GM10266 (cell line): ENCODE data around the gene TPCN1.

Experiments used
- DNase-seq: peaks from one replicate; pipeline ENCODE4 v3.0.0; 2012; ENCODE audit errors: extremely low spot score
- CTCF ChIP-seq: IDR thresholded peaks from 2 replicates; pipeline ENCODE4 v1.5.1; 2012; ENCODE audit warnings: mild to moderate bottlenecking, low read depth; ENCODE audit not compliant: control insufficient read depth, insufficient read depth; ENCODE audit errors: missing control alignments

Gene TPCN1

DNA sequence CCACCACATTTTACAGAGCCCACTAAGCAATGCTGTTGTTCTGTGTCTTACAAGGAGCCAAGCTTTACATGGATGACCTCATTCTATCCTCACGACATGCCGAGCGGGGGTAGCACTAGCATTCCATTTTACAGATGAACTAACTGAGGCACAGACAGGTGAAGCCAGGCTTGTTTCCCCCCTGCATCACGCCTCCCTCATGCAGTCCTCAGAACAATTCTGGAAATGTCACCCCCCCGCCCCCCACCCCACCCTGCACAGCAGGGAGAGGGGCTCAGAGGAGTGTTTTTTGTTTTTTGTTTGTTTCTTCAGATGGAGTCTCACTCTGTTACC is 112.1 kb downstream of the TPCN1 start:
- no peak for TF ChIP-seq CTCF
- no peak for DNase-seq

DNA sequence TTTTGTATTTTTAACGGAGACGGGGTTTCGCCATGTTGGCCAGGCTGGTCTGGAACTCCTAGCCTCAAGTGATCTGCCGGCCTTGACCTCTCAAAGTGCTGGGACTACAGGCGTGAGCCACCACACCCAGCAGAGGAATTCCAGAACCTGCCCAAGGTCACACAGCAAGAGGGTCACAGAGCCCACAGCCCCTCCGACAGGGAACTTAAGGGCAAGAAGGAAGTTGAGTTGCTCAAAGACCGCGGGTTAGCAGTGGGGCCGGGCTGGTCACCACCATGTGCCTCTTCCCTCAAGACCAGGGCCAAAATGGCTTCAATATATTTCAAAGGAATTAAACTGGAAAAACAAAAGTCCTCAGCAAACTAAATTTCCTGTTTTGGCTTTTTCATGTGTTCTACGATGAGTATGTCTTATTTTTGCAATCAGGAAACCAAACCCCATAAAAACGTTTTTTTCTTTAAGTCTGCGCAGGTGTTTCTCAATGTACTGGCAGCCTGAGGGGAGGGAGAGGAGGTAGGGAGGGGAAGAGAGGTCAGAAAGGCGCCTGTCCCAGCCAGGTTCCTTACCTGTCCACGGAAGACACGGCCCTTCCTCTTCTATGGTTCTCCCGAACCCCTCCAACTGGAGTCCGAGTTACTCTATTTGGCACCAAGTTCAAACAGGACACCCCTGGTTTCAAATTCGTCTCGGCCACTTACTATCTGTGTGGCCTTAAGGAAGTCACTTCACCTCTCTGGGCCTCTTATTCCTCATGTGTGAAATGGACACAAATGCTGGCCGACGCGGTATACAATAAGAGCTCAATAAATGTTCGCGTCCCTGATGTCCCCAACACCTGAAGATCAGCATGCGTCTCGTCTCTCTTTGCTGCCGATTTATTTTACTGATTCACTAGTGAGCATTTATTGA is 112.9 kb downstream of the TPCN1 start:
- TF ChIP-seq CTCF, result no peak
- DNase-seq, result no peak

DNA sequence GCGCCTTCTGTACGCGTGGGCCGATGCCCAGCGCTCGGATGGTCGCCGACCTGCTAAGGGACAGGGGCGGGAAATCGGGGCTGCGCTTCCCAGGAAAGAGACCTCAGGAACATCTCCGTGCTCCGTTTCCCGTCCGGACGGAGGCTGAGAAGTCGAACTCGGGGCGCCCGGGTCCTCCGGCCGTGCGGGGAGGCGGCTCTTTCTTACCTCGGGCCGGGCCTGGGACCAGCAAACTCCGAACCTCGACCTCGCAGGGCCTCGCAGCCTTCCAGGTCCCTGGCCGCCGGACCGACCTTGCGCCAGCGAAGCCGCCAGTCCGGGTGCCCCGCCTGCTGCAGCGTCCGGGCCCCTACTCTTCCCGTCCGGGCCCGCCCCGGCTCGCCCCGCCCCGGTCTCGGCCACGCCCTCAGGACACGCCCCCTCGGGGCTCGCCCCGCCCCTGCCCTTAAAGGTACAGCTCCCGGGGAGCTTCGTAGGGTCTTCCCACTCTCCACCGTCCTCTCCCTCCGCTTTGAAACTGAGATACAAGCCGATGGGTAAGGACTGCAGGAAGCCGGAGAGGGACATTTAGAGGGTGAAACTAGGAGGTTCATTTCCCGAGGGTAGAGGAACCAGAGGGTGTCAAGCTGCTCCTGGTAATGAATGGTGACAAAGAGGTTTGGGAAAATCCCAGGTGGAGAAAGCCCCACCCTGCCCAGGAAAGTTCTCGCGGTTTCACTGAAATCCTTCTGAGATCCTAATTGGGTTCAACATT is 113.7 kb downstream of the TPCN1 start, which contains the start of gene SLC8B1:
Gene SLC8B1, minus strand, starts transcription at position 324 of the 754 bp plus-strand sequence. CDS start 2,231 bp downstream, outside the sequence.
- TF ChIP-seq CTCF, result no peak
- peak; percentile 94 for DNase-seq

DNA sequence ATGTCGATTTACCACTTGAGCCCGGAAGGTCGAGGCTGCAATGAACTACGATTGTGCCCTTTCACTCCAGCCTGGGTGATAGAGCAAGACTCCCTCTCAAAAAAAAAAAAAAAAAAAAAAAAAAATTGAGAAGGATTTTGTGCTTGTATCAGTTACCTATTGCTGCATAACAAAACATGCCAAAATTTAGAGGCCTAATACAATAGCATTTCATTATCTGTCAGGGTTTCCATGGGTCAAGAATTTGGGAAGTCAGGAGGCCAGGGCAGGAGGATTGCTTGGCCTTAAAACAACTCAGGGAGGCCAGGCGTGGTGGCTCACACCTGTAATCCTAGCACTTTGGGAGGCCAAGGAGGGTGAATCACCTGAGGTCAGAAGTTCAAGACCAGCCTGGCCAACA is 118.3 kb downstream of the TPCN1 start:
- DNase-seq, result no peak
- no peak for TF ChIP-seq CTCF

- TF ChIP-seq CTCF, result no peak
- no peak for DNase-seq
Measured at GRCh38 chr12:113340061-113340460, 118.8 kb downstream of the TPCN1 start.

DNA sequence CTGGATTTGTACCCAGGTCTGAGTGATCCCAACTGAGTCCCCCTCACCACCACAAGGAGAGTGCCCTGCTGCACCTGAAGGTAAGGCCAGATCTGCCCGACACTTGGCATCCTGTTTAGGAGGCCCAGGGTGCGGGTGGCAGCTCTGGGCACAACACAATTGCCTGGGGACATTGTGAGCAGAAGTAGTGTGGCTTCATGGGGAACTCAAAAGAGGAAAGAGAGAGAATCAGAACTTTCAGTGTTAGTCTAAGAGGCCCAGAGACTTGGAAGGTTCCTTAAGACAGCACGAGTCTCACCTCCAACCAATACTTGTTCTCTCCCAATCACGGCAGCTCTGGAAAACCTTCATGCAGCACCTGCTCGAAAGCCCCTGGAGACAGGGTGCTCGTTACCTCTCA is 120.3 kb downstream of the TPCN1 start:
- no peak for DNase-seq
- no peak for TF ChIP-seq CTCF

GRCh38 chr12:113345318-113345717 is 124.1 kb downstream of the TPCN1 start:
- no peak for DNase-seq
- TF ChIP-seq CTCF, result no peak
